Transverse colon (tissue), 4 donors: ENCODE measurements around the gene REC8. TPM values are rescaled to one million over a fixed set of nuclear protein-coding genes. Genes with fewer than 3 reads are reported as not detected.

ENCODE experiments used
- DNase-seq: peaks from one replicate; pipeline ENCODE4 v3.0.0-alpha.2; 2019
- H3K27ac ChIP-seq, 4 donors: fragments of 200-600 bp; sonication (generic); 2 replicates each; pipeline ENCODE4 v1.5.1; 2016 to 2018; ENCODE audit warnings: inconsistent platforms in 4 of 4
- H3K27me3 ChIP-seq: fragments of 200-600 bp; sonication (generic); 2 replicates; pipeline ENCODE4 v1.5.1; 2017; ENCODE audit warnings: inconsistent platforms
- H3K36me3 ChIP-seq, 4 donors: fragments of 200-600 bp; sonication (generic); 2 replicates each; pipeline ENCODE4 v1.5.1; 2017 to 2019; ENCODE audit warnings: inconsistent platforms in 4 of 4
- H3K4me1 ChIP-seq, 4 donors: fragments of 200-600 bp; sonication (generic); 2 replicates each; pipeline ENCODE4 v1.5.1; 2017 to 2020; ENCODE audit warnings: inconsistent platforms in 4 of 4
- H3K4me3 ChIP-seq, 4 donors: fragments of 200-600 bp; sonication (generic); 1 replicate in 1 of 4; 2 replicates in 3 of 4; pipeline versions ENCODE4 v1.5.1 to v1.6.1; 2017 to 2019; ENCODE audit warnings: inconsistent platforms in 4 of 4
- H3K9me3 ChIP-seq, 2 donors: fragments of 200-600 bp; sonication (generic); 2 replicates each; pipeline ENCODE4 v1.5.1; 2017 to 2019; ENCODE audit warnings: inconsistent platforms in 2 of 2
- CTCF ChIP-seq, 5 experiments: fragments of 200-600 bp in 3 of 5; fragments of 450-650 bp in 2 of 5; sonication (generic) in 3 of 5; IDR thresholded peaks; 1 replicate in 2 of 5; 2 replicates in 3 of 5; pipeline ENCODE4 v1.5.1; 2016 to 2017; ENCODE audit warnings: antibody characterized with exemption in 5 of 5, inconsistent platforms in 3 of 5, mild to moderate bottlenecking in 2 of 5, moderate library complexity in 1 of 5
- EP300 ChIP-seq: sonication (generic); formaldehyde crosslinking; IDR thresholded peaks from one replicate; pipeline ENCODE4 v1.6.1; 2017; ENCODE audit warnings: antibody characterized with exemption, low read depth
- POLR2A ChIP-seq: fragments of 450-650 bp; IDR thresholded peaks from one replicate; pipeline ENCODE4 v1.6.1; 2016; ENCODE audit warnings: antibody characterized with exemption, mild to moderate bottlenecking, moderate library complexity
- POLR2AphosphoS5 ChIP-seq, 3 donors: sonication (generic); formaldehyde crosslinking; IDR thresholded peaks; one replicate each; pipeline ENCODE4 v1.6.1; 2016; ENCODE audit warnings: antibody characterized with exemption in 3 of 3
- WGBS, 2 donors: methylation state at CpG; one replicate each; pipeline ENCODE4 v1.1.5; 2018; ENCODE audit warnings: low coverage in 1 of 2; 5-methylcytosine and 5-hydroxymethylcytosine counted together
- in situ Hi-C, 4 donors: fragments of 200-750 bp; cut with MboI; loops; one replicate each; pipeline versions ENCODE4 v1.15.0 to v1.15.1; 2017; ENCODE audit warnings: low sequenced_read_pairs in 3 of 4, low pct_ligation_motif_present in 1 of 4, low pct_unique_long_range_greater_than_20kb in 1 of 4
- intact Hi-C: fragments of 100-400 bp; cut with DNase I; formaldehyde crosslinking; loops from one replicate; pipeline ENCODE4 v1.15.1; 2023; ENCODE audit warnings: low total_unique reads
- total RNA-seq, 4 donors: library from RNA; depleted of rRNA; stranded (reverse); fragments of >200 nt; gene quantifications; one replicate each; pipeline ENCODE4 v1.1.0, GENCODE V29; 2016

REC8 gene
- total RNA-seq, 4 donors from 2014 or later, result 11.3 to 112 (median 31.2) TPM

DNA sequence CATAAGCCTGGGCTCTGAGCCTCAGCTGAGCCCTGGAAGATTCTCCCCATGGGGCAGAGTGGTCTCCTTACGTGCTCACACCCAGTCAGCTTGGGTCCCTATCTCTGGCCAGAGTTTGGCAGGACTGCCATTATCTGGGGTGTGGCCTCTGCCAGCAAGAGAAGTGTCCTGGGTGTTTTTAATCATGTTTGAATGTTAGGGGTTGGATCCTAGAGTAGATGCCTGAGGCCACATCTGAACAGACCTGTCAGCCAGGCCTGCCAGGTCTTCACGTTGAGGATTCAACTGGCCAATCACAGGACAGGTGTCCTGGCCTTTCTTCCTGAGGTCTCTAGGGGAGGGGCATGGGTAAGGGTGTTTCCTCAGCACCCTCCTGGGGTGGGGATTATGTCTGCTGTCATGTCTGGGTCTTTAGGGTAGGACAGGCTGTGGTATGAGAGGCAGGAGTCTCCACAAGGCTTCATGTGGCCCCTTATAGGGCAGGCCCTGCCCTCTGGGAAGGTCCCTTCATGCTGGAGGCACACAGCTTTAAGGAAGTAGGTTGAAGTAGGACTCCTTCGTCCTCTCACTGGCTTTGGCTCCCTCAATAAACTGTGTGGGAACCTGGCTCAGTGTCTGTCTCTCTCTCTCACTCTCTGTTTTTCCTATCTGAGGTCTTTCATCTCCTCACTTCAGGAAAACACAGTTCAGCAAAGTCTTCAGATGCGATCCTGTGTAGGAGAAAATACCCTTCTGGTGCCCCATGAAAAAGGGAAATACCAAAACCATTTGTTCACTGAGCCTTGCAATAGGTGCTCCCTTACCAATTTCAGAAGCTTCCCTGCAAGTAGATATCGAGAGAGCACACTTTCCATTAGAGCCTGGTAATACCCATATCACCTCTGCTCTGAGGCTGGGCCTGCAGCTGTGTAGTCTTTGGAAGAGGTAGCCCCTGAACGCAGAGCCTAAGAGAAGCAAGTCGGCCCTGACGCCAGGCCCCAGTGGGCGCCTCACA is 48.2 kb upstream of the REC8 start:
- in situ Hi-C loops, result no loop called here
- intact Hi-C loops, result no loop called here
- H3K36me3 ChIP-seq, result peaks cover 0 to 51% (median 20%) of the 10 kb centered on the region in 4 donors
- no peak overlapping the region for H3K4me3 ChIP-seq
- H3K4me1 ChIP-seq, result no peaks in the 10 kb centered on the region
- no peaks in the 10 kb centered on the region for H3K9me3 ChIP-seq
- DNase-seq, result no peak
- WGBS, 2 donors, result 75 to 100% methylated on average over 1 to 9 of the region's 9 CpGs
- no peak overlapping the region for H3K27ac ChIP-seq
- no peaks in the 10 kb centered on the region for H3K27me3 ChIP-seq
- no peak for TF ChIP-seq CTCF (IDR thresholded peaks at IDR 0.05)
- no peak for TF ChIP-seq POLR2A
- TF ChIP-seq EP300, result no peak
- TF ChIP-seq POLR2AphosphoS5 (IDR thresholded peaks at IDR 0.05), result no peak

DNA sequence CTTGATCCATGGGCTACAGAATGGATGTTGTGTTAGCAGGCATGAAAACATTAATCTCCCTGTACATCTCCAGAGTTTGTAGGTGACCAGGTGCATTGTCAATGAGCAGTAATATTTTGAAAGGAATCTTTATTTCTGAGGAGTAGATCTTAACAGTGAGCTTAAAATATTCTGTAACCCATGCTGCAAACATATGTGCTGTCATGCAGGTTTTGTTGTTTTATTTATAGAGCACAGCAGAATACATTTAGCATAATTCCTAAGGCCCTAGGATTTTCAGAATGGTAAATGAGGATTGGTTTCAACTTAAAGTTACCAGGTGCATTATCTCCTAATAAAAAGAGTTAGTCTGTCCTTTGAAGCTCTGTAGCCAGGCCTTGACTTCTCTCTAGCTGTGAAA is 44.9 kb upstream of the REC8 start:
- no peak for TF ChIP-seq POLR2A
- TF ChIP-seq EP300, result no peak
- no peak for TF ChIP-seq POLR2AphosphoS5 (IDR thresholded peaks at IDR 0.05)
- TF ChIP-seq CTCF (IDR thresholded peaks at IDR 0.05), result no peak
- intact Hi-C loops (no loop called here), in situ Hi-C loops (no loop called here)
- no peaks in the 10 kb centered on the region for H3K9me3 ChIP-seq
- no peaks in the 10 kb centered on the region for H3K27me3 ChIP-seq
- no peak overlapping the region for H3K4me3 ChIP-seq
- H3K4me1 ChIP-seq, result no peaks in the 10 kb centered on the region
- H3K36me3 ChIP-seq, result peaks cover 0 to 20% (median 6%) of the 10 kb centered on the region in 4 donors
- no peak for DNase-seq
- no peak overlapping the region for H3K27ac ChIP-seq

GRCh38 chr14:24127673-24128072 is 44.2 kb upstream of the REC8 start:
- no peaks in the 10 kb centered on the region for H3K4me1 ChIP-seq
- no peaks in the 10 kb centered on the region for H3K27me3 ChIP-seq
- peaks cover 0 to 13% (median 3%) of the 10 kb centered on the region in 4 donors for H3K36me3 ChIP-seq
- 64 to 87% methylated on average over 2 of the region's 2 CpGs for WGBS, 2 donors
- TF ChIP-seq EP300 (no peak), POLR2AphosphoS5 (IDR thresholded peaks at IDR 0.05) (no peak), CTCF (IDR thresholded peaks at IDR 0.05) (no peak), POLR2A (no peak)
- DNase-seq, result no peak
- no peak overlapping the region for H3K4me3 ChIP-seq
- H3K27ac ChIP-seq, result no peak overlapping the region
- no peaks in the 10 kb centered on the region for H3K9me3 ChIP-seq
- in situ Hi-C loops, result no loop called here
- intact Hi-C loops, result no loop called here

DNA sequence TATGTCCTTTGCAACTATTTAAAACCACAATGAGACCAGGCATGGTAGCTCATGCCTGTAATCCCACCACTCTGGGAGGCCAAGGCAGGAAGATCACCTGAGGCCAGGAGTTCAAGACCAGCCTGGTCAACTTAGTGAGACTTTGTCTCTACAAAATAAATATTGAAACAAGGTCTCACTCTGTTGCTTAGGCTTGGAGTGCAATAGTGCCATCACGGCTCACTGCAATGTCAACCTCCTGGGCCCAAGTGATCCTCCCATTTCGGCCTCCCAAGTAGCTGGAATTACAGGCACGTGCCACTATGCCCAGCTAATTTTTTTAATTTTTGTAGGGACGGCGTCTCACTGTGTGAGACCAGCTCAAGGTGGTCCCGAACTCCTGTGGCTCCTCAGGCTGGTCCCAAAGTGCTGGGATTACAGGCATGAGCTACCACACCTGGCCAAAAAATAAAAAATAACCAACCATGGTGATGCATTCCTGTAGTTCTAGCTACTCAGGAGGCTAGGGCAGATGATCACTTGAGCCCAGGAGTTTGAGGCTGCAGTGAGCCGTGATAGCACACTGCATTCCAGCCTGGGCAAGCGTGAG is 42.4 kb upstream of the REC8 start:
- whole genome bisulfite sequencing, 2 donors, result 94 to 95% methylated on average over 2 to 8 of the region's 8 CpGs
- no peak overlapping the region for H3K27ac ChIP-seq
- no peak for DNase-seq
- H3K9me3 ChIP-seq, result no peaks in the 10 kb centered on the region
- H3K36me3 ChIP-seq, result no peaks in the 10 kb centered on the region
- in situ Hi-C loops (no loop called here), intact Hi-C loops (no loop called here)
- H3K4me3 ChIP-seq, result no peak overlapping the region
- H3K27me3 ChIP-seq, result no peaks in the 10 kb centered on the region
- H3K4me1 ChIP-seq, result no peaks in the 10 kb centered on the region
- TF ChIP-seq EP300 (no peak), POLR2AphosphoS5 (IDR thresholded peaks at IDR 0.05) (no peak), POLR2A (no peak), CTCF (IDR thresholded peaks at IDR 0.05) (no peak)
